Spleen (tissue), 11 donors: ENCODE results near the gene C3orf52. TPM values are rescaled to one million over a fixed set of nuclear protein-coding genes. Genes with fewer than 3 reads are reported as not detected.
A peak's percentile ranks its signal among the peaks of the same experiment; 100 is the strongest.

ENCODE experiments used
- DNase-seq: peaks from one replicate; pipeline ENCODE4 v3.0.0-alpha.2; 2020
- H3K27ac ChIP-seq, 8 donors: fragments of 200-600 bp; sonication (generic) in 7 of 8; 1 replicate in 4 of 8; 2 replicates in 4 of 8; pipeline versions ENCODE4 v1.5.0 to v1.8.0; 2016 to 2021; ENCODE audit warnings: inconsistent platforms in 4 of 8, mild to moderate bottlenecking in 4 of 8, moderate library complexity in 1 of 8
- H3K27me3 ChIP-seq, 7 donors: fragments of 200-600 bp; sonication (generic) in 6 of 7; replicated peaks in 1 of 7; 1 replicate in 4 of 7; 2 replicates in 3 of 7; pipeline versions ENCODE4 v1.5.0 to v1.8.0; 2016 to 2021; ENCODE audit warnings: inconsistent platforms in 3 of 7, mild to moderate bottlenecking in 1 of 7
- H3K36me3 ChIP-seq, 6 donors: fragments of 200-600 bp; sonication (generic) in 5 of 6; 1 replicate in 4 of 6; 2 replicates in 2 of 6; pipeline versions ENCODE4 v1.5.0 to v1.8.0; 2016 to 2021; ENCODE audit warnings: inconsistent platforms in 2 of 6
- H3K4me1 ChIP-seq, 6 donors: fragments of 200-600 bp; sonication (generic) in 5 of 6; 1 replicate in 3 of 6; 2 replicates in 3 of 6; pipeline versions ENCODE4 v1.5.0 to v1.8.0; 2016 to 2021; ENCODE audit warnings: inconsistent platforms in 3 of 6
- H3K4me3 ChIP-seq, 8 donors: fragments of 200-600 bp; sonication (generic) in 7 of 8; 1 replicate in 4 of 8; 2 replicates in 4 of 8; pipeline versions ENCODE4 v1.5.0 to v1.8.0; 2016 to 2021; ENCODE audit warnings: inconsistent platforms in 4 of 8, mild to moderate bottlenecking in 4 of 8, moderate library complexity in 2 of 8
- H3K9me3 ChIP-seq, 8 donors: fragments of 200-600 bp; sonication (generic) in 7 of 8; 1 replicate in 4 of 8; 2 replicates in 4 of 8; pipeline versions ENCODE4 v1.5.0 to v1.8.0; 2016 to 2021; ENCODE audit warnings: inconsistent platforms in 4 of 8
- POLR2A ChIP-seq, 3 donors: fragments of 450-650 bp; IDR thresholded peaks; one replicate each; pipeline ENCODE4 v1.5.1; 2017; ENCODE audit warnings: antibody characterized with exemption in 3 of 3, mild to moderate bottlenecking in 1 of 3
- POLR2AphosphoS5 ChIP-seq, 3 donors: sonication (generic); formaldehyde crosslinking; IDR thresholded peaks; one replicate each; pipeline ENCODE4 v1.5.1; 2017; ENCODE audit warnings: antibody characterized with exemption in 3 of 3
- WGBS, 5 donors: extraction: QIAGEN DNeasy Blood & Tissue Kit in 3 of 5; methylation state at CpG; one replicate each; pipeline versions ENCODE4 v1.1.5 to v1.1.7; 2013 to 2018; 5-methylcytosine and 5-hydroxymethylcytosine counted together
- intact Hi-C: fragments of 100-400 bp; cut with DNase I; formaldehyde crosslinking; loops from one replicate; pipeline ENCODE4 v1.15.0; 2023; ENCODE audit warnings: low total_unique reads
- polyA plus RNA-seq, 3 donors: library from polyadenylated mRNA; stranded (reverse); fragments of 200-250 nt; gene quantifications; one replicate each; pipeline ENCODE4 v1.2.1, GENCODE V29; 2013
- total RNA-seq, 7 donors: library from RNA; depleted of rRNA in 3 of 7; stranded (reverse); fragments of >200 nt in 3 of 7; fragmentation: NEBNext Ultra II Directional in 4 of 7; extraction: Animal tissue kit (Norgen Biotek cat#: 25700) in 4 of 7; gene quantifications; one replicate each; pipeline versions ENCODE4 v1.1.0 to v1.2.1, GENCODE V29; 2016 to 2021
- TF ChIP-seq, protein P1 (sequence below), 11 experiments: fragments of 200-600 bp in 7 of 11; fragments of 450-650 bp in 4 of 11; sonication (generic) in 4 of 11; IDR thresholded peaks in 8 of 11; conservative IDR thresholded peaks in 3 of 11; 1 replicate in 7 of 11; 2 replicates in 4 of 11; pipeline versions ENCODE4 v1.4.0 to v1.8.0; 2016 to 2021; ENCODE audit warnings: antibody characterized with exemption in 11 of 11, inconsistent platforms in 4 of 11, mild to moderate bottlenecking in 1 of 11
- donor health status: healthy with polysubstance abuse.
- donor health status: DM: no; HTN: no; CAD: no; lungs with moderate emphysema.
- donor health status: DM: no; HTN: no; CAD: no.
- donor health status: Bipolar disorder and iron deficiency.
- donor health status: healthy.
- donor health status: DM: no; HTN: no; CAD: no.
- donor health status: DM: yes; HTN: yes; CAD: no.

Gene C3orf52
- total and polyA plus RNA-seq, 10 donors: 0.26 to 3.9 (median 0.99) TPM

DNA sequence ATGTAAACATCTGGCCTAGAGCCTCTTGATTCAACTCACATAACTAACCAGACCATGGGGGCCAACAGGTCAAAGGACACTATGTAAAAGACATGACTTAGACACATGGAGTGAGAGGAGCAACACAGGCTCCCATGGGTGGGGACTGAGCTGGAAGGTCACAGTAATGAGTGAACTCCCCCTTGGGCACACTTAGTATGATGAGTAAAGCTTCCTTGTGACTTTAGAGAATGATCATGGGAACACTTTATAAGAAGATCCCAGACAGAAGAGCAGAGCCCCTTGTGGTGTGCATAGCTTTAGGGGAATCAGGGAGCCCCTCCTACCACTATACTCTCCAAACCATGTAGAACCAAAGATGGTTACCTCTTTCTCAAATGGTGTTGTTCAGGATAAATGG, 36.7 kb downstream of the C3orf52 start:
- no peak overlapping the region for H3K27ac ChIP-seq
- no peaks in the 10 kb centered on the region for H3K27me3 ChIP-seq
- no peak overlapping the region for H3K4me3 ChIP-seq
- H3K9me3 ChIP-seq: no peaks in the 10 kb centered on the region
- TF ChIP-seq POLR2A (IDR thresholded peaks at IDR 0.05): no peak
- TF ChIP-seq, protein P1, sequence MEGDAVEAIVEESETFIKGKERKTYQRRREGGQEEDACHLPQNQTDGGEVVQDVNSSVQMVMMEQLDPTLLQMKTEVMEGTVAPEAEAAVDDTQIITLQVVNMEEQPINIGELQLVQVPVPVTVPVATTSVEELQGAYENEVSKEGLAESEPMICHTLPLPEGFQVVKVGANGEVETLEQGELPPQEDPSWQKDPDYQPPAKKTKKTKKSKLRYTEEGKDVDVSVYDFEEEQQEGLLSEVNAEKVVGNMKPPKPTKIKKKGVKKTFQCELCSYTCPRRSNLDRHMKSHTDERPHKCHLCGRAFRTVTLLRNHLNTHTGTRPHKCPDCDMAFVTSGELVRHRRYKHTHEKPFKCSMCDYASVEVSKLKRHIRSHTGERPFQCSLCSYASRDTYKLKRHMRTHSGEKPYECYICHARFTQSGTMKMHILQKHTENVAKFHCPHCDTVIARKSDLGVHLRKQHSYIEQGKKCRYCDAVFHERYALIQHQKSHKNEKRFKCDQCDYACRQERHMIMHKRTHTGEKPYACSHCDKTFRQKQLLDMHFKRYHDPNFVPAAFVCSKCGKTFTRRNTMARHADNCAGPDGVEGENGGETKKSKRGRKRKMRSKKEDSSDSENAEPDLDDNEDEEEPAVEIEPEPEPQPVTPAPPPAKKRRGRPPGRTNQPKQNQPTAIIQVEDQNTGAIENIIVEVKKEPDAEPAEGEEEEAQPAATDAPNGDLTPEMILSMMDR (IDR thresholded peaks at IDR 0.05 in 8 of 11, conservative IDR thresholded peaks at IDR 0.05 in 3 of 11): no peak
- intact Hi-C loops: no loop called here
- H3K36me3 ChIP-seq: peaks cover 0 to 31% (median 0%) of the 10 kb centered on the region in 6 donors
- H3K4me1 ChIP-seq: peaks cover 17 to 84% (median 50%) of the 10 kb centered on the region in 6 donors
- no peak for DNase-seq

DNA sequence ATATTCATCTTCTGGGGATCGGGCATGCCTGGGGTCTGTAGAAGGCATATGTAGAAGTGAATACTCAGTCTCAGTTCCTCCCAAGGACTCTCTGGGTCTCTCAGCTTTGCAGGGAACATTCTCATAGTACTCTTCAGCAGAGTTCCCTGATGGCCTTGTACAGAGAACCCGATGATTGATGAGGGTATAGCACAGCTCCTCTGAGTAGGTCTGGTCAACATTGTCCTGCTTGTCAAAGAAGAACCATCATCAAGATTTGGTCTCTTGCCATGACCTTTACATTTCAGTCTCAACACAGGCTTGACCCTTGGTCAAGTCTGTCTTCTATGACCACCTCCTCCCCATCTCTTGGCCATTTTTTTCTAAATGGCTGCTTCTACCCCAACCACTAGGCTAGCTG, 37.4 kb downstream of the C3orf52 start:
- peaks cover 0 to 31% (median 0%) of the 10 kb centered on the region in 6 donors for H3K36me3 ChIP-seq
- H3K27me3 ChIP-seq: no peaks in the 10 kb centered on the region
- intact Hi-C loops: no loop called here
- no peaks in the 10 kb centered on the region for H3K9me3 ChIP-seq
- H3K4me3 ChIP-seq: no peak overlapping the region
- TF ChIP-seq POLR2A (IDR thresholded peaks at IDR 0.05) (no peak), POLR2AphosphoS5 (IDR thresholded peaks at IDR 0.05) (no peak)
- TF ChIP-seq, protein P1 (IDR thresholded peaks at IDR 0.05 in 8 of 11, conservative IDR thresholded peaks at IDR 0.05 in 3 of 11): no peak
- H3K27ac ChIP-seq: no peak overlapping the region
- peaks cover 19 to 84% (median 50%) of the 10 kb centered on the region in 6 donors for H3K4me1 ChIP-seq
- 74 to 86% (median 82%) methylated on average over 2 of the region's 2 CpGs for WGBS, 5 donors
- DNase-seq: no peak

DNA sequence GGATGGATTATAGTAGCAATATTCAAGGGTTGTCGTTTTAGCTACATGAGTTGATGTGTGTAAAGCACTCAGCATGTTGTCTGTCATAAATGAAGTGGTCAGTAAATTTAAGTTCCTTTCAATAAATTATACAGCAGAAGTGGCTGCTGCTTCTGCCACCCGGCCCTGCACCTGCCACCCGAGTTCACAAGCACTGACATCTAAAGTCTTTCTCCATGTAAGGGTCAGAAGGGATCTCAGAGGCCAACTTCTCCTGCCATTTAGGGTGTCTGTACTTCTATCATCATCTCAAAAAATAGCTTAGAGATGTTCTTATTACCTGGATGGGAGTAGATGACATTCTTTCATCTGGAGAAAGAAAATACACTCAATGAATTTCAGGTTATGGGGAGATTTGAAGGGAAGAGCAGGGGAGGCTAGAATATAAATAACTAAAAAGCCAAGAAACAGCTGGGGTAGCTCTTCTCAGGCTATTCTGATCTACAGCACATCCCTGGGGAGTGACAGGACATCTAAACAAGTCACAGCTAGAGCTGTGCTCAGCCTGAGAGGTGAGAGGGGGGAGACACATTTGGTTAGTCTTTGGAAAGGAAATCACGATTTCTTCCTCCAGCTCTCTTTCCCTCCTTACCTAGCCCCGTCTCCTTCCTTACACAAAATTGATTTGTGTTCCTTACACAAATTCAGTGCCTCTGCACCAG, 38.9 kb downstream of the C3orf52 start:
- Histone ChIP-seq H3K36me3 (peaks cover 0 to 31% (median 0%) of the 10 kb centered on the region in 6 donors), H3K4me3 (no peak overlapping the region), H3K27me3 (no peaks in the 10 kb centered on the region), H3K9me3 (no peaks in the 10 kb centered on the region), H3K27ac (no peak overlapping the region), H3K4me1 (peaks cover 17 to 84% (median 49%) of the 10 kb centered on the region in 6 donors)
- TF ChIP-seq POLR2A (IDR thresholded peaks at IDR 0.05): no peak
- intact Hi-C loops: no loop called here
- DNase-seq: no peak
- 57 to 78% (median 71%) methylated on average over 5 of the region's 5 CpGs for WGBS, 5 donors

DNA sequence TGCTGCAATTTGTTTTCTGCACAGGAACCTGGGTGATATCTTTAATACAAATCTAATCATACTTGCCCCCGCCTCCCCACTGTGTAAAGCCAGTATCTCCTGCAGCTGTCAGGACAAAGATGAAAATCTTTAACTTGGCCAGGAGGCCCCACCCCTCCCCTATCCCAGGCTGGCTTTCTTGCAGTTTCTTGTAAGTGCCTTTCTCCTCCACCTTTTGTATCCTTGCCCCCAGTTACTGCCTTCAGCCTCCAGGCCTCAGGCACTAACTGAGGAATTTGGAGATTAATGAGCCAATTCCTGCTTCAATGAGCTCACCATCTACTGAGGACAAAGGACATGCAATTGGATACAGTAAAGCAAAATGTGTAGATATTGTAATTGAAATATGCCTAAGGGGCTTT, 40.3 kb downstream of the C3orf52 start:
- 53 to 71% (median 59%) methylated on average over 1 of the region's 1 CpG for WGBS, 5 donors
- no peaks in the 10 kb centered on the region for H3K9me3 ChIP-seq
- H3K27me3 ChIP-seq: no peaks in the 10 kb centered on the region
- H3K4me3 ChIP-seq: peak overlapping the region in 1 of 8 donors; percentile 7
- H3K27ac ChIP-seq: peak overlapping the region in 6 of 8 donors; percentile 1 to 79 (median 53)
- TF ChIP-seq POLR2A (IDR thresholded peaks at IDR 0.05): no peak
- TF ChIP-seq, protein P1 (IDR thresholded peaks at IDR 0.05 in 8 of 11, conservative IDR thresholded peaks at IDR 0.05 in 3 of 11): no peak
- no peak for TF ChIP-seq POLR2AphosphoS5 (IDR thresholded peaks at IDR 0.05)
- H3K36me3 ChIP-seq: peaks cover 0 to 31% (median 0%) of the 10 kb centered on the region in 6 donors
- intact Hi-C loops: no loop called here
- no peak for DNase-seq
- H3K4me1 ChIP-seq: peaks cover 15 to 84% (median 38%) of the 10 kb centered on the region in 6 donors
